IPS DF 6.9 (cell line): ENCODE measurements around the gene ADISSP.

Source experiments
- DNase-seq: peaks from one replicate; pipeline ENCODE4 v3.0.0-alpha.2; 2013; ENCODE audit warnings: low read depth, low spot score
- H3K27ac ChIP-seq: one replicate; pipeline ENCODE4 v1.5.1; 2013; ENCODE audit warnings: low read length, control low read depth
- H3K27me3 ChIP-seq: 2 replicates; pipeline ENCODE4 v1.6.1; 2013; ENCODE audit warnings: mild to moderate bottlenecking, low read length; ENCODE audit not compliant: control insufficient read depth, insufficient read depth
- H3K36me3 ChIP-seq: 2 replicates; pipeline ENCODE4 v1.6.1; 2013; ENCODE audit warnings: low read length; ENCODE audit not compliant: control insufficient read depth, insufficient read depth
- H3K4me1 ChIP-seq: 2 replicates; pipeline ENCODE4 v1.6.1; 2013; ENCODE audit warnings: low read length; ENCODE audit not compliant: control insufficient read depth, insufficient read depth
- H3K4me3 ChIP-seq: 2 replicates; pipeline ENCODE4 v1.5.1; 2013; ENCODE audit warnings: mild to moderate bottlenecking, low read length
- H3K9me3 ChIP-seq: 2 replicates; pipeline ENCODE4 v1.6.1; 2013; ENCODE audit warnings: low read length, inconsistent platforms; ENCODE audit not compliant: control insufficient read depth, insufficient read depth
- WGBS: extraction: QIAGEN DNeasy Blood & Tissue Kit; methylation state at CpG from one replicate; pipeline ENCODE4 v1.1.7; 2013; ENCODE audit warnings: mixed read lengths, missing lambda C conversion rate; ENCODE audit not compliant: insufficient read length, insufficient coverage; 5-methylcytosine and 5-hydroxymethylcytosine counted together

The ADISSP gene

GRCh38 chr20:3786665-3787323 is 19.2 kb upstream of the ADISSP start, which contains the start of gene CENPB:
CENPB (minus strand) TSS chr20:3786740; CDS start chr20:3786483, 257 bp downstream.
- no CpG with 5 or more reads among the region's 70 CpGs for WGBS
- no peaks in the 10 kb centered on the region for H3K9me3 ChIP-seq
- peak within 1 kb of the TSS; percentile 50; the same call in 1 of the 2 replicates for H3K4me3 ChIP-seq
- DNase-seq = no peak
- H3K4me1 ChIP-seq = peaks cover 4% of the 10 kb centered on the region
- H3K36me3 ChIP-seq = 0 out of 2 replicates have a peak, but pooled peaks cover 3% of the 10 kb centered on the region
- no peaks in the 10 kb centered on the region; the same call in 1 of the 2 replicates for H3K27me3 ChIP-seq
- no peak within 1 kb of the TSS for H3K27ac ChIP-seq

GRCh38 chr20:3786126-3786484 is 18.6 kb upstream of the ADISSP start:
- Histone ChIP-seq H3K36me3 (0 out of 2 replicates have a peak, but pooled peaks cover 3% of the 10 kb centered on the region), H3K4me1 (peaks cover 4% of the 10 kb centered on the region), H3K4me3 (peak overlapping the region; percentile 50; the same call in 1 of the 2 replicates), H3K27ac (no peak overlapping the region), H3K9me3 (no peaks in the 10 kb centered on the region), H3K27me3 (no peaks in the 10 kb centered on the region)
- no CpG with 5 or more reads among the region's 35 CpGs for WGBS
- no peak for DNase-seq

- H3K27ac ChIP-seq = no peak overlapping the region
- 0 out of 2 replicates have a peak, but pooled peaks cover 3% of the 10 kb centered on the region for H3K36me3 ChIP-seq
- peaks cover 4% of the 10 kb centered on the region for H3K4me1 ChIP-seq
- no peaks in the 10 kb centered on the region for H3K27me3 ChIP-seq
- DNase-seq = no peak
- H3K9me3 ChIP-seq = no peaks in the 10 kb centered on the region
- no CpG with 5 or more reads among the region's 79 CpGs for WGBS
- H3K4me3 ChIP-seq = peak overlapping the region; percentile 50; the same call in 1 of the 2 replicates
Observed at GRCh38 chr20:3785240-3786125, 17.9 kb upstream of the ADISSP start.

- Histone ChIP-seq H3K27ac (no peak overlapping the region), H3K27me3 (no peaks in the 10 kb centered on the region), H3K4me1 (peaks cover 4% of the 10 kb centered on the region), H3K9me3 (no peaks in the 10 kb centered on the region), H3K4me3 (no peak overlapping the region), H3K36me3 (0 out of 2 replicates have a peak, but pooled peaks cover 3% of the 10 kb centered on the region)
- 100% methylated on average over 4 of the region's 6 CpGs for WGBS
- no peak for DNase-seq
Observed at GRCh38 chr20:3784863-3785239, 17.3 kb upstream of the ADISSP start.

GRCh38 chr20:3784216-3784853 is 16.8 kb upstream of the ADISSP start:
- Histone ChIP-seq H3K4me1 (peaks cover 4% of the 10 kb centered on the region), H3K9me3 (no peaks in the 10 kb centered on the region), H3K4me3 (no peak overlapping the region), H3K27me3 (no peaks in the 10 kb centered on the region), H3K36me3 (0 out of 2 replicates have a peak, but pooled peaks cover 3% of the 10 kb centered on the region), H3K27ac (no peak overlapping the region)
- no CpG with 5 or more reads among the region's 17 CpGs for WGBS
- no peak for DNase-seq

GRCh38 chr20:3783511-3784195 is 16.1 kb upstream of the ADISSP start:
- H3K9me3 ChIP-seq = no peaks in the 10 kb centered on the region
- H3K27ac ChIP-seq = no peak overlapping the region
- no peak for DNase-seq
- H3K27me3 ChIP-seq = no peaks in the 10 kb centered on the region; the same call in 1 of the 2 replicates
- peaks cover 4% of the 10 kb centered on the region for H3K4me1 ChIP-seq
- no CpG with 5 or more reads among the region's 10 CpGs for WGBS
- H3K36me3 ChIP-seq = 0 out of 2 replicates have a peak, but pooled peaks cover 3% of the 10 kb centered on the region
- H3K4me3 ChIP-seq = no peak overlapping the region

- peaks cover 4% of the 10 kb centered on the region for H3K4me1 ChIP-seq
- no peak for DNase-seq
- H3K27me3 ChIP-seq = no peaks in the 10 kb centered on the region; the same call in 1 of the 2 replicates
- H3K9me3 ChIP-seq = no peaks in the 10 kb centered on the region
- H3K4me3 ChIP-seq = no peak overlapping the region
- WGBS = no CpG with 5 or more reads among the region's 2 CpGs
- H3K27ac ChIP-seq = no peak overlapping the region
- 0 out of 2 replicates have a peak, but pooled peaks cover 3% of the 10 kb centered on the region for H3K36me3 ChIP-seq
Observed at GRCh38 chr20:3783068-3783489, 15.5 kb upstream of the ADISSP start.

GRCh38 chr20:3782597-3782996 is 15.0 kb upstream of the ADISSP start:
- H3K36me3 ChIP-seq = 0 out of 2 replicates have a peak, but pooled peaks cover 3% of the 10 kb centered on the region
- no peaks in the 10 kb centered on the region; the same call in 1 of the 2 replicates for H3K27me3 ChIP-seq
- peaks cover 4% of the 10 kb centered on the region for H3K4me1 ChIP-seq
- no peak overlapping the region for H3K27ac ChIP-seq
- DNase-seq = no peak
- H3K4me3 ChIP-seq = no peak overlapping the region
- no CpG with 5 or more reads among the region's 6 CpGs for WGBS
- no peaks in the 10 kb centered on the region for H3K9me3 ChIP-seq

GRCh38 chr20:3781153-3781910 is 13.8 kb upstream of the ADISSP start, which contains the start of gene SPEF1:
SPEF1 (minus strand) TSS chr20:3781448; CDS start chr20:3781287, 161 bp downstream.
- Histone ChIP-seq H3K9me3 (no peaks in the 10 kb centered on the region), H3K36me3 (0 out of 2 replicates have a peak, but pooled peaks cover 3% of the 10 kb centered on the region), H3K27ac (no peak within 1 kb of the TSS), H3K27me3 (no peaks in the 10 kb centered on the region; the same call in 1 of the 2 replicates), H3K4me3 (peak within 1 kb of the TSS; percentile 34; the same call in 1 of the 2 replicates), H3K4me1 (peaks cover 7% of the 10 kb centered on the region)
- no CpG with 5 or more reads among the region's 28 CpGs for WGBS
- no peak for DNase-seq
